ENCODE data around the gene THADA.
A peak's percentile ranks its signal among the peaks of the same experiment; 100 is the strongest.
"Not testable (repeated sequence)": the region's sequence is repeated elsewhere in the genome, so short reads cannot be mapped to it uniquely, and the experiment has no call there.

THADA gene

GRCh38 chr2:43293744-43294695 is 301.8 kb downstream of the THADA start:
- in situ Hi-C loops (cut with HindIII; ENCODE audit: low pct_ligation_motif_present, low pct_unique_long_range_greater_than_20kb, low sequenced_read_pairs), result no loop called here
- peak; percentile 95 for DNase-seq

DNA sequence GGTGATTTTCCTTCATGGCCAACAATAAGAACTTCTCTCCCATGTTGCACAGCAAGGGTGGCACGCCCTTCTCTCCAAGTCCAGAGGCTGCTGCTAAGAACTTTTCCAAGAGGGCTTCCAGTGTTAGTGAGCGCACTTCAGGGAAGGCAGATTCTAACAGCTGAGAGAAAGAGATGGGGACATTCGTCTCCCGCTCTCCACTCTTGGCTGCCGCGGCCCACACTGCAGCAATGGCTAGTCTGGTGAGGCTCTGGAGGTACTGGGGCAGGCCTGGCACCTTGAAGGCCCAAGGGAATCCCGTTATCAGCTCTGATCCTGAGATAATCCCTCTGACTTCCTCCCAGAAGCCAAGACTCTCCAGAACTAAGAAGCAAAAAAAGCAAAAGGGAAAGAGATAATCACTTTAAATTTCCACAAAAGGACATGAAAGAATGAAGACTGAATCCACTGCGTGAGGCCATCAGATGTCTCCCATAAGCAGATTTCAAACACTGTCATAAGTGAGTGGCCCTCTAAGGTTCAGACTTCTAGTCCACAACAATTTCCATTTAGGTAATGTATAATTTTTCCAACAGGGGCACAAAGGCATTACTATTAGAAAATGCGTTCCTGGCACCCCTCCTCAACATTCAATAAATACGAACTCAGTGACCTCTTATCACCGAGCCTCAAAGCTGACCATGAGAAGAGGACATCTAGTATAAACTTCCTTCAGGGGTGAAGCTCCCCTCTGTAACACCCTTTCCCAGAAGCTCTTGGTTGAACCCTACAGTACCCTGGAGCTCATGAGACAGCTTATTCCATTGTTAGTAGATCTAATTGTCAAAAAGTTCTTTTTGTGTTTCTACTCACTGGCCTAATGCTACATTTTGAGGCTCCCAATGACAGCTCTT is 302.7 kb downstream of the THADA start:
- in situ Hi-C loops (cut with HindIII; ENCODE audit: low pct_ligation_motif_present, low pct_unique_long_range_greater_than_20kb, low sequenced_read_pairs), result no loop called here
- no peak for DNase-seq

- in situ Hi-C loops (cut with HindIII; ENCODE audit: low pct_ligation_motif_present, low pct_unique_long_range_greater_than_20kb, low sequenced_read_pairs), result no loop called here
Measured at GRCh38 chr2:43292297-43292696, 303.5 kb downstream of the THADA start.

GRCh38 chr2:43289331-43289730 is 306.5 kb downstream of the THADA start:
- no peak for DNase-seq
- in situ Hi-C loops (cut with HindIII; ENCODE audit: low pct_ligation_motif_present, low pct_unique_long_range_greater_than_20kb, low sequenced_read_pairs), result no loop called here

More at GRCh38 chr2:43292297-43292696, 303.5 kb downstream of the THADA start:
- no peak for DNase-seq

GRCh38 chr2:43288417-43289305 is 307.2 kb downstream of the THADA start:
- in situ Hi-C loops (cut with HindIII; ENCODE audit: low pct_ligation_motif_present, low pct_unique_long_range_greater_than_20kb, low sequenced_read_pairs), result no loop called here
- DNase-seq, result no peak

- in situ Hi-C loops (cut with HindIII; ENCODE audit: low pct_ligation_motif_present, low pct_unique_long_range_greater_than_20kb, low sequenced_read_pairs), result no loop called here
- no peak for DNase-seq
Measured at GRCh38 chr2:43285987-43286386, 309.9 kb downstream of the THADA start.

DNA sequence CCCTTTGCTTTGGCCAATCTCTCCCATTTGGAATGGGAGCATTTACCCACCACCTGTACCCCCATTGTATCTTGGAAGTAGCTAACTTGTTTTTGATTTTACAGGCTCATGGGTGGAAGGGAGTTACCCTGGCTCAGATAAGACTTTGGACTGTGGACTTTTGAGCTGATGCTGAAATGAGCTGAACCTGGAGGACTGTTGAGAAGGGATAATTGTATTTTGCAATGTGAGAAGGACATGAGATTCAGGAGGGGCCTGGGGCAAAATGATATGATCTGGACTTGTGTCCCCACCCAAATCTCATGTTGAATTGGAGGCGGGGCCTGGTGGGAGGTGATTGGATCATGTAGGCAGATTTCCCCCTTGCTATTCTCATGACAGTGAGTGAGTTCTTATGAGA is 310.9 kb downstream of the THADA start:
- in situ Hi-C loops (cut with HindIII; ENCODE audit: low pct_ligation_motif_present, low pct_unique_long_range_greater_than_20kb, low sequenced_read_pairs), result no loop called here
- DNase-seq, result no peak

DNA sequence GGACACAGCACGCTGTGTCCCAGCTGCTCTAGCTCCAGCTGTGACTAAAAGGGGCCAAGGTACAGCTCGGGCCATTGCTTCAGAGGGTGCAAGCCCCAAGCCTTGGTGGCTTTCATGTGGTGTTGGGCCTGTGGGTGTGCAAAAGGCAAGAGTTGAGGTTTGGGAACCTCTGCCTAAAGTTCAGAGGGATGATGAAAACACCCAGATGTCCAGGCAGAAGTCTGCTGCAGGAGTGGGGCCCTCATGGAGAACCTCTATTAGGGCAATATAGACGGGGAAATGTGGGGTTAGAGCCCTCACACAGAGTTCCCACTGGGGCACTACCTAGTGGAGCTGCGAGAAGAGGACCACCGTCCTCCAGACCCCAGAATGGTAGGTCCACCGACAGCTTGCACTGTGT is 311.5 kb downstream of the THADA start:
- in situ Hi-C loops (cut with HindIII; ENCODE audit: low pct_ligation_motif_present, low pct_unique_long_range_greater_than_20kb, low sequenced_read_pairs); DNase-seq: not testable (repeated sequence)

GRCh38 chr2:43280994-43281393 is 314.8 kb downstream of the THADA start:
- in situ Hi-C loops (cut with HindIII; ENCODE audit: low pct_ligation_motif_present, low pct_unique_long_range_greater_than_20kb, low sequenced_read_pairs), result no loop called here
- no peak for DNase-seq

DNA sequence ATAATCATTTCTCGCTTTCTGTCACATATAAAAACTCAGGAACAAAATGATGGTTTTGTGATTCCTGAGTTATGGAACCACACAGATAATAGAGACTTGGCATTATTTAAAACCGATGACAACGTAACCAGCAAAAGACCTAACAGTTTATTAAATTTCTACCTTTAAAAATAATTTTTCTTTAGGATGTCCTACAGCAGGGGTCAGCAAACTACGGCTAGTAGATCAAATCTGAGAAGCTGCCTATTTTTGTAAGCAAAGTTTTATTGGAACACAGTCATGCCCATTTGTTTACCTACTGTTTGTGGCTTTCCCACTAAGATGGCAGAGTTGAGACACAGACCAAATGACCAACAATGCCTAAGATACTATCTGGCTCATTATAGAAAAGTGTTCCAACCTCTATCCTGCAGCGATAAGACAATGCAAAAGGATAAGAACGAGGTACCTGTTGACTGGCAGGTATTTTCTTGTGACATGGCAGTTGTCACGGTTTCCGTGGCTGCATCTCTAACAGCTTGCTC is 316.5 kb downstream of the THADA start:
- no peak for DNase-seq
- in situ Hi-C loops (cut with HindIII; ENCODE audit: low pct_ligation_motif_present, low pct_unique_long_range_greater_than_20kb, low sequenced_read_pairs), result no loop called here

- in situ Hi-C loops (cut with HindIII; ENCODE audit: low pct_ligation_motif_present, low pct_unique_long_range_greater_than_20kb, low sequenced_read_pairs), result no loop called here
Measured at GRCh38 chr2:43278564-43279220, 317.1 kb downstream of the THADA start.

GRCh38 chr2:43276962-43277391 is 318.9 kb downstream of the THADA start:
- DNase-seq, result peak; percentile 32
- in situ Hi-C loops (cut with HindIII; ENCODE audit: low pct_ligation_motif_present, low pct_unique_long_range_greater_than_20kb, low sequenced_read_pairs), result no loop called here

More at GRCh38 chr2:43278564-43279220, 317.1 kb downstream of the THADA start:
- DNase-seq, result no peak

DNA sequence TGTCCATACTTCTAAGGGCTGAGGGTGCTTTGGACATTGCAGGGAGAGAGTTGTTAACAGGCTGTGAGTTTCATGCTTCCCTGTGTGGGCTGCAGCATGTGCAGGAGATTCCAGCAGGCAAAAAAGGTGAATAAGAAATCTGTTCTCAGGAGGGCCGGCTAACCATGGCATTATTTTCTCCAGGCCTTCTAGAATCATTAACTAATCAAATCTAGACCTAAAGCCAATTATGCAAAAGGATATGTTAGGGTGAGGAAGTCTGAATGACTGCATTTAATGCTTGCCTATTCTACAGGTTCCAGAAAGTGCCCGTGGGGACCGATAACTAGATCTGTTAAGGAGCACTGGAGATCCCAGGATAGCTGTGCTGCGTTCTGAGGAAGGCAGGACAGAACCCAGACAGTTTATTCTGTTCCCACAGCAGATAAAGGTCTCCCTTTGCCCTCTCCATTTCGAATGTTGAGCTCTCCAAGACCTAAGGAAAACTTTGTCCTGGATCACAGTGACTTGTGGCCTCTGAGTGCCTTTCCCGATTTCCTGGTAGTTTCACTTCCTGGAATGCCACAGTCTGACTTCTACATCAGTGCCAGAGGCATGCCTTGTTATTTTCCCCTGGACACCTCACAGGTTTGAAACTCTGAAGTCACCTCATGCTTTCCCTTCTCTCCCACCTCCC is 319.4 kb downstream of the THADA start:
- peak; percentile 29 for DNase-seq
- in situ Hi-C loops (cut with HindIII; ENCODE audit: low pct_ligation_motif_present, low pct_unique_long_range_greater_than_20kb, low sequenced_read_pairs), result no loop called here

DNA sequence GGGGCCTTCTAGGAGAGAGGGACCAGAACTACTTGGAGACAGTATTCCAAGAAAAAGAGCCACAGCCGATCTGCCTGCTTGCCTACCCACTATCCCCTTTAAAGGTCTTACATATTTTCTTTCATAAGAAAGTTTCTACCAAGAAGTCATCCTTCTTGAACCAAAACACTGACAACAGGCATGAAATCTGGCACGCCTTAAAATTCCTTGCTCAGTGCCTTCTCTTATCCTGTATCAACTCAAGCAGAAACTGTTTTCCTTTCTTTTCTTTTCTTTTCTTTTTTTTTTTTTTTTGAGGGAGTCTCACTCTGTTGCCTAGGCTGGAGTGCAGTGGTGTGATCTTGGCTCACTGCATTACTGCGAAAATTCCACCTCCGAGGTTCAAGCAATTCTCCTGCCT is 321.1 kb downstream of the THADA start:
- in situ Hi-C loops (cut with HindIII; ENCODE audit: low pct_ligation_motif_present, low pct_unique_long_range_greater_than_20kb, low sequenced_read_pairs), result loop anchor here (25.0 kb wide), 1 partner anchor 188 kb away; no protein-coding TSS in a partner anchor
- DNase-seq, result no peak

GRCh38 chr2:43274055-43274454 is 321.8 kb downstream of the THADA start:
- in situ Hi-C loops (cut with HindIII; ENCODE audit: low pct_ligation_motif_present, low pct_unique_long_range_greater_than_20kb, low sequenced_read_pairs), result loop anchor here (25.0 kb wide), 1 partner anchor 188 kb away; no protein-coding TSS in a partner anchor
- no peak for DNase-seq

GRCh38 chr2:43273529-43273928 is 322.3 kb downstream of the THADA start:
- in situ Hi-C loops (cut with HindIII; ENCODE audit: low pct_ligation_motif_present, low pct_unique_long_range_greater_than_20kb, low sequenced_read_pairs), result loop anchor here (25.0 kb wide), 1 partner anchor 189 kb away; no protein-coding TSS in a partner anchor
- no peak for DNase-seq

Measured in ACHN (cell line).